Measurements from ENCODE around the gene IDH1.
A peak's percentile ranks its signal among the peaks of the same experiment; 100 is the strongest.

IDH1 gene

DNA sequence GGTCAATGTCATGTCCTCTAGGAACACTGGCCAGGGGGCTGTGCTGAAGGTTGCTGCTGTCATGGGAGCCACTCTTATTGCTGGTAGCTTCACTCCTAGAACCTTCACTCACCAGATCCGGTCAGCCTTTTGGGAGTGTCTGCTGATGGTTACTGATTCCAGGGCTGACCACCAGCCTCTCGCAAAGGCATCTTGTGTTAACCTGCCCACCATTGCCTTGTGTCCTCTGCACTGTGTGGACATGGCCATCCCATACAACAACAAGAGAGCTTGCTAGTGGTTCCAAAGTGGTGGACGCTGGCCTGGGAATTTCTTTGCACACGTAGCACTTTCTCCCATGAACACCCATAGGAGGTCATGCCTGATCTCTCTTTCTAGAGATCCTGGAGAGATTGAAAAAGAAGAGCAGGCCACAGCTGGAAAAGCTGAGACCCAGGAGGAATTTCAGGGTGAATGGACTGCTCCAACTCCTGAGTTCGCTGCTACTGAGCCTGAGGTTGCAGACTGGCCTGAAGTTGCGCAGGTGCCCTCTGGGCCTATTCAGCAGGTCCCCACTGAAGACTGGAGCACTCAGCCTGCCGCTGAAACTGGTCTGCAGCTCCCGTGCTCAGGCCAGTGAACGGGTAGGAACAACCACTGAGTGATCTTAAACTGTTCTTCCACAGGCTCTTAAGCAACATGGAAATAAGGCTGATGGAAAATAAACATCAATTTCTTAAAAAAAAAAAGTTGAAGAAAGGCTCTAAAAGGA is 46.4 kb downstream of the IDH1 start:
- no peak for FAIRE-seq

DNA sequence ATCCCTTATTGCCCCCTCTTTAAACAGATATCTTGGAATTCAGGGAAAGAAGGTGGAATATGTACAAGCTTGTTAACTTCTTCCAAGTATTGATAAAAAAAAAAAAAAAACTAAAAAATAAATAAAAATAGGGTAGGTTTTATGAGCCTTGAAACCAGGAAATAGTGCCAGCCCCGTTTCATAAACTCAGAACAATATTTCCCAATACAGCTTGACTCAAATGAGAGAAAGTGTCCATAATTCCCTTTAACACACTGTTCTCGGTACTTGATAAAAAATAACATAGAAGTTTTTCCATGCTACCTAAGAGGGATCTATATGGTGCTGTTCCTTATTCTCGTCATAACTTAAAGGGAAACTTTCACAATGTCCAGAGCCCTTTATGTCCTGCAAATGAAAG is 47.1 kb downstream of the IDH1 start:
- FAIRE-seq, result no peak

DNA sequence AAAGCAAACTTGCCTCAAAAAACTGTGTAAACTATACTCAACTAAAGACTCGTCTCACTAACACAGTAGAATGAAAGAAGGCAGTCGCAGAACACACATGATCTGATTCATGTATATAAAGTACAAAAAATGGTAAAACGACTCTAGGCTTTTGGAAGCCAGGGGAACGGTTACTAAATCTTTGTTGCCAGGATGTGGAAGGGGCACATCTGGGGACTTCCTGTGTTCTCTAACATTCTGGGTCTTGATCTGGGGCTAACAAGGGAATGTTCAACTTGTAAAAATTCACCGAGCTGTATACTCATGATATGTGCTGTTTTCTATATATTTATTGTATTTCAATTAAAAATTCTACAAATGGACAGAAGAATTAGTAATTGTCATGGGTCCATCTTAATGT is 50.7 kb downstream of the IDH1 start:
- FAIRE-seq, result no peak

DNA sequence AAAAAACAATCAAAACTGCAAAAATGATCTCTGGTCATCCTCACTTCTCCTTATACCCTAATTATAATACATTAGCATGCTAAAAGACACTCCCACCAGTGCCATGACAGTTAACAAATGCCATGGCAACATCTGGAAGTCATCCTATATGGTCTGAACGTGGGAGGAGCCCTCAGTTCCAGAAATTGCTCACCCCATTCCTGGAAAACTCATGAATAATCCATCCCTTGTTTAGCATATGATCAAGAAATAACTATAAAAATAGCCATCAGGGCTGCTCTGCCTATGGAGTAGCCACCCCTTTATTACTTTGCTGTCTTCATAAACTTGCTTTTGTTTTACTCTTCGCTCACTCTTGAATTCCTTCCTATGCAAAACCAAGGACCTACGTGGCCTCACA is 59.3 kb downstream of the IDH1 start:
- FAIRE-seq, result no peak

DNA sequence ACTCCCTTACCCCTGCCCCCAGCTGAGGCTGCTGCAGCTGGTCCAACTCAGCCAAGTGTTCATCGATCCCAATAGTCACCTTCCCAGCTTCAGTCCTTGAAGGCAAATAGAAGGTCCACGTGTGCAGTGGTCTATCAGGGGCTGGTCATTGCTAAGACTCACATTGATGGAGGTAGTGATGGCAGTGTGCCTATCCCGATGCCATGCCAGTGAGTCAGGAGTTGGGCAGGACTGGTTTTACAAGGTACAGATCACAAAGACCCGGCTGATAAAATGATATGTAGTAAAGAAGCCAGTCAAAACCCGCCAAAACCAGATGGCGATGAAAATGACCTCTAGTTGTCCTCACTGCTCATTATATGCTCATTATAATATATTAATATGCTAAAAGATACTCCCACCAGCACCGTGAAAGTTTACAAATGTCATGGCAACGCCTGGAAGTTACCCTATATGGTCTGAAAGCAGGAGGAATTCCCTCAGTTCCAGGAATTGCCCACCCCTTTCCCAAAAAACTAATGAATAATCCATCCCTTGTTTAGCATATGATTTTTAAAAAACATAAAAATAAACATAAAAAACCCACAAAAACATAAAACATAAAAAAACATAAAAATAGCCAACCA is 62.1 kb downstream of the IDH1 start:
- no peak for FAIRE-seq

DNA sequence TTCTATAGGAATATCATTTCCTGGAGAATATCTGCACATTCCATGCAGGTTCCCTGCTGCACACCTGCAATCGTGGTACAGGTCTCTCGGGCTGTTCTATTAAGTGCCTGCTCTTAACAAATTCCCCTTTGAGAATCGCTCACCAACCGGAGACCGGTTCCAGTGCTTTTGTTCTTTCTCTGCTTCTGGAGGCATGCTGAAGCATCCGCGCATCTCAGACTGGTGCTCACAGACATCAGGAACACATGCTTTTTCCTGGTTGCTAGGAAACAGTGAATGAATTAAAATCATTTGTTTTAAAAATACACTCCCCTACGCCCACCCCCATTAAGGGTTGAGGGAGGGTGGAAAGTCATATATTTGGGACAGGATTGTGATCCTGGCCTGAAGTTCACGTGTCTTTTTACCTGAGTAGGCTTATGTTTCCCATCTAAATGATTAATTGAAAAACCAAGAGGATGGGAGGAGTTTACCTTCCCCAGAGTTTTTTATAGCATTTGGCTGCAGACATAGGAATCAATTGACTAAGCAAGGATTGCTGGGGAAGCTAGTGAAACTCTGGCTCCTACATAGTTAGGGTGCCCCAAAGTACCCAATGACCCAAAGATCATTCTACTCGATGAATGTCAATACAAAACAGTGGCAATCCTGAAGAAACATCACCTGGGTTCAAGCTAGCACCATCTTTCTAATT is 64.9 kb downstream of the IDH1 start, which contains the start of gene C2orf80:
C2orf80 (minus strand) TSS at position 221 of the 694 bp plus-strand sequence. CDS start 3,044 bp downstream, outside the sequence.
- FAIRE-seq, result peak; percentile 41

DNA sequence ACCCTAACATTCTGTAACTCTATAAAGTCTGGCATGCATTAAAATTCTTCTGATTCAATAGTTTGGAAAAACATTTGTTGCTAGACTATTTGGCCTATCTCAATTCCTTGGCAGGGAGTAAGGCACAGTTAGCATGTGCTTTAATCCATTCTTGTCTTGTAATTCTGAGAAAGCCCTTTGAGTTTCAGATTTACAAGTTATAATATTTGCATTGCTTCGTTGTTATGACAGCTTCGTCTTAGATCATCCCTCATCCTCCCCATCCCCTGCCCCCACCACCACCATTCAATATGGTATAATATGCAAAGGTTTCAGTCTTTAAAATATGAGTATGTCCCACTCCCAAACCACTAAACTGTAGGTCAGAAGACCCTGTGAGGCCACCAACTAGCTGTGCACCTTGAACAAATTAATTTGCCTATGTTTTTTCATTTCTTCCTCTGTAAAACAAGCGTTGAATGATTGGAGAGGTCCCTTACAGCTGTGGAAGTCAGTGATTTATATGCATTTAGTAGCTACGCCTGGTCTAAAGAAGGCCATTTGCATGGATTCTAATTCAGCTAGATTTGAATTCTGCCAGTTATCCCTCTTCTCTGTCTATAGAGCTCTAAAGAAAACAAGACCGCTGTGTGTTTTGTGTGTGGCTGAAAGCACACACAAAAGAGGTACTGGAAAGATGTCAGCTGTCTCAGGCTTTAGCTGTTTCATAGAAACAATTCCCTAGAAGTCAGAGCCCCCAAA is 65.6 kb downstream of the IDH1 start:
- no peak for FAIRE-seq

DNA sequence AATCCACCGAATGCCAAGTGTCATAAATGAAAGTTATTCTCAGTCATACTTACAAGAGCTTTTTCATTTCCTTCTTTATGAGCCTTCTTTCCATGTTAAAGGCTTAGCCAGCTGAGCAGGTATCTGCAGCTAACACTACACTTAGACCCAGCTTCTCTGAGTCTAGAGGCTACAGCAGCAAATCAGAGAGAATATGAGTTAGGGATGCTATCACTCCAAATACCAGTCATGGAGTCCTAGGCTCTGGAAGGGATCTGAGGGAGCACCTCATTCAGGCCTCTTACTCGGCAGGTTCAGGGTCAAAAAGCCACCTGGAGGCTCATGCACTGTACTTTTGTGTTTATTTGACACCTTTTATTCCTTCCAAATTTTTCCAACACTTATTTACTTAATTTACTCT is 68.0 kb downstream of the IDH1 start:
- no peak for FAIRE-seq

DNA sequence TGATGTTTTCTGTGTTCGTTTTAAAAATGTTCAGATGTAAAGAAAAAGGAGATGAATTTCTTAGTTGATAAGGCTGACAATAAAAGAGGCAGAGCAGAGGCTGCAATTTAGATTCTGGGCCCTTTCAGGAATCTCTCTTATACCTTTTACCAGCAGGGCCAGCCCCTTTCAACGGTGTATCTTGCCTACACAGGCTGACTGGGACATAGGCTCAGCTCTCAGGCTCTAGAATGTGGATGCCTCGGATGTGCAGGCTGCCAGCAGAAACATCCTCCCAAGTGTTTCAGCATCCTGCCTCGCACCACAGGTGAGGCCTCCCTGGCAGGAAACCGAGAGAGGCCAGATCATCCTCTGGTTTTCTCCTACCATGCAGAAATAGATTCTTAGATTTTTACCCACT is 68.4 kb downstream of the IDH1 start:
- no peak for FAIRE-seq

All from islet of Langerhans (tissue), 1 donor.